Activated naive CD4-positive, alpha-beta T cell (primary cell): ENCODE results near the gene CD320.
"Not testable (repeated sequence)": the region's sequence is repeated elsewhere in the genome, so short reads cannot be mapped to it uniquely, and the experiment has no call there.

Experiments
- DNase-seq, 4 experiments: peaks; one replicate each; lab custom pipeline; 2025; lab: John Stamatoyannopoulos, UW

The CD320 gene

GRCh38 chr19:8307965-8308866 is at the start of gene CD320:
TSS of gene CD320 (minus strand) at chr19:8308358. CDS start at chr19:8308290, 68 bp downstream.
- DNase-seq, result peak; percentile 72 to 84 (median 77)

- no peak for DNase-seq
Observed at GRCh38 chr19:8357007-8357521, 48.9 kb upstream of the CD320 start.

- no peak for DNase-seq
Observed at GRCh38 chr19:8355631-8356402, 47.7 kb upstream of the CD320 start.

- DNase-seq, result not testable (repeated sequence)
Observed at GRCh38 chr19:8352845-8353244, 44.7 kb upstream of the CD320 start.

GRCh38 chr19:8352134-8352827 is 44.1 kb upstream of the CD320 start:
- no peak for DNase-seq

GRCh38 chr19:8349629-8350372 is 41.6 kb upstream of the CD320 start:
- DNase-seq, result not testable (repeated sequence)

GRCh38 chr19:8343483-8343844 is 35.3 kb upstream of the CD320 start:
- DNase-seq, result no peak

- peak; percentile 54 to 87 (median 82) for DNase-seq
Observed at GRCh38 chr19:8342684-8343482, 34.7 kb upstream of the CD320 start, which contains the start of gene KANK3. TSS of gene KANK3 (minus strand) at chr19:8343262. CDS start at chr19:8337828, 5,434 bp downstream.

- no peak for DNase-seq
Observed at GRCh38 chr19:8342316-8342683, 34.1 kb upstream of the CD320 start.

GRCh38 chr19:8341504-8341903 is 33.3 kb upstream of the CD320 start:
- not testable (repeated sequence) for DNase-seq

GRCh38 chr19:8340341-8341096 is 32.4 kb upstream of the CD320 start:
- DNase-seq, result no peak

- DNase-seq, result no peak
Observed at GRCh38 chr19:8338835-8339234, 30.7 kb upstream of the CD320 start.

- no peak for DNase-seq
Observed at GRCh38 chr19:8337728-8338127, 29.6 kb upstream of the CD320 start.

- no peak for DNase-seq
Observed at GRCh38 chr19:8336660-8337059, 28.5 kb upstream of the CD320 start.

- DNase-seq, result no peak
Observed at GRCh38 chr19:8336072-8336569, 28.0 kb upstream of the CD320 start.

GRCh38 chr19:8335343-8336071 is 27.3 kb upstream of the CD320 start:
- no peak for DNase-seq

- no peak for DNase-seq
Observed at GRCh38 chr19:8334458-8335342, 26.5 kb upstream of the CD320 start.
